Measurements from ENCODE around the gene ERP27.
A peak's percentile ranks its signal among the peaks of the same experiment; 100 is the strongest.

Gene ERP27

GRCh38 chr12:14962153-14962539, 23.8 kb upstream of the ERP27 start:
- TF ChIP-seq CTCF (IDR thresholded peaks at IDR 0.05; ENCODE audit: extremely low read depth, insufficient read depth, missing control alignments): no peak
- in situ Hi-C loops (cut with MboI; ENCODE audit: low pct_unique_long_range_greater_than_20kb, low sequenced_read_pairs, unreplicated experiment): no loop called here
- no peak for DNase-seq (ENCODE audit: low spot score)

GRCh38 chr12:14961466-14962152, 23.3 kb upstream of the ERP27 start, which contains the start of gene ARHGDIB:
Gene ARHGDIB, minus strand, starts transcription at chr12:14961601. Its CDS starts 10,889 bp downstream, at chr12:14950712.
- no peak for TF ChIP-seq CTCF (IDR thresholded peaks at IDR 0.05; ENCODE audit: extremely low read depth, insufficient read depth, missing control alignments)
- DNase-seq (ENCODE audit: low spot score): peak; percentile 38
- in situ Hi-C loops (cut with MboI; ENCODE audit: low pct_unique_long_range_greater_than_20kb, low sequenced_read_pairs, unreplicated experiment): no loop called here

GRCh38 chr12:14960548-14961465, 22.5 kb upstream of the ERP27 start:
- in situ Hi-C loops (cut with MboI; ENCODE audit: low pct_unique_long_range_greater_than_20kb, low sequenced_read_pairs, unreplicated experiment): no loop called here
- DNase-seq (ENCODE audit: low spot score): no peak
- TF ChIP-seq CTCF (IDR thresholded peaks at IDR 0.05; ENCODE audit: extremely low read depth, insufficient read depth, missing control alignments): no peak

GRCh38 chr12:14959916-14960496, 21.7 kb upstream of the ERP27 start:
- no peak for DNase-seq (ENCODE audit: low spot score)
- no peak for TF ChIP-seq CTCF (IDR thresholded peaks at IDR 0.05; ENCODE audit: extremely low read depth, insufficient read depth, missing control alignments)
- in situ Hi-C loops (cut with MboI; ENCODE audit: low pct_unique_long_range_greater_than_20kb, low sequenced_read_pairs, unreplicated experiment): no loop called here

- no peak for DNase-seq (ENCODE audit: low spot score)
- in situ Hi-C loops (cut with MboI; ENCODE audit: low pct_unique_long_range_greater_than_20kb, low sequenced_read_pairs, unreplicated experiment): no loop called here
- no peak for TF ChIP-seq CTCF (IDR thresholded peaks at IDR 0.05; ENCODE audit: extremely low read depth, insufficient read depth, missing control alignments)
These were observed 21.1 kb upstream of the ERP27 start for GRCh38 chr12:14959463-14959862.

- DNase-seq (ENCODE audit: low spot score): no peak
- TF ChIP-seq CTCF (IDR thresholded peaks at IDR 0.05; ENCODE audit: extremely low read depth, insufficient read depth, missing control alignments): no peak
- in situ Hi-C loops (cut with MboI; ENCODE audit: low pct_unique_long_range_greater_than_20kb, low sequenced_read_pairs, unreplicated experiment): no loop called here
These were observed 20.7 kb upstream of the ERP27 start for GRCh38 chr12:14959126-14959440.
